NT2/D1 (cell line): ENCODE data around the gene PLA2G2C.

Source experiments
- DNase-seq: peaks from one replicate; pipeline ENCODE4 v3.0.0-alpha.2; 2011; ENCODE audit warnings: low read depth, low spot score
- H3K27me3 ChIP-seq: 2 replicates; pipeline ENCODE4 v1.6.0; 2011; ENCODE audit warnings: mild to moderate bottlenecking; ENCODE audit not compliant: insufficient read length, insufficient read depth
- H3K36me3 ChIP-seq: 2 replicates; pipeline ENCODE4 v1.6.1; 2011; ENCODE audit warnings: mild to moderate bottlenecking, low read length, mixed read lengths; ENCODE audit not compliant: insufficient read depth, insufficient read length
- H3K4me1 ChIP-seq: 2 replicates; pipeline ENCODE4 v1.5.1; 2011; ENCODE audit not compliant: insufficient read depth, insufficient read length
- H3K4me3 ChIP-seq: 2 replicates; pipeline ENCODE4 v1.5.1; 2011; ENCODE audit warnings: low read depth; ENCODE audit not compliant: insufficient read length
- H3K9ac ChIP-seq: 2 replicates; pipeline ENCODE4 v1.6.0; 2011; ENCODE audit warnings: low read depth; ENCODE audit not compliant: insufficient read length
- H3K9me3 ChIP-seq: 2 replicates; pipeline ENCODE4 v1.5.1; 2011; ENCODE audit warnings: mild to moderate bottlenecking, low read length; ENCODE audit not compliant: insufficient read depth
- SUZ12 ChIP-seq: IDR thresholded peaks from 2 replicates; pipeline ENCODE4 v1.6.1; 2011; ENCODE audit not compliant: insufficient read length, insufficient read depth; ENCODE audit errors: extremely low read depth
- YY1 ChIP-seq: IDR thresholded peaks from 2 replicates; pipeline ENCODE4 v1.6.1; 2011; ENCODE audit not compliant: insufficient read length, insufficient read depth
- ZNF274 ChIP-seq: IDR thresholded peaks from 2 replicates; pipeline ENCODE4 v1.6.1; 2011; ENCODE audit warnings: mild to moderate bottlenecking, low read depth, low read length

PLA2G2C gene

DNA sequence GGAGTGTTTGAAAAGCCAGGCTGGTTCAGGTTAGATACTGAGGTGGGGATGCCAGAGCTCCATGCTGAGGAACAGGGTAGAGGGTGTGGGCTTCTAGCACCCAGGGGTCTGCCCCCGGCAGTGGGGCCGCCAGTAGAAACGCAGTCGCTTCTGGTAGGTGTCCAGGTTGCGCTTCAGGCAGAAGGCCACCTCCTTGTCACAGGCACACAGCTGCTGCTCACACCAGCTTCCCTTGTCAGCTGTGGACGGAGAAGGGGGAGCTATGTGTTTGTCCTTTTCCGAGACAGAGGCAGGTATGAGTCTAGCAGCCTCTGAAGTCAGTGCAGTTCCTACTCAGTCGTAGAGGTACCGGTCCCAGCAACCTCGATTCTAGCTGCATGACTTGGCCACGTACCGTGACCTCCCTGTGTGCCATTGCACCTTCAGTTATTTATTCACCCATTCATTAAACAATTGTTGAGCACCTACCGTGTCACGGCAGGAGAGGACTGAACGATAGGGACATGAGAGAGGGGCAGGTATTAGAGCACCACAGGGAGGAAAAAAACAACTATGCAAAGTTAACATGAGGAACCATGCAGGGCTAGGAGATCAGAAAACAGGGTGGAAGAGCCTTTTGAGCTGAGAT lies 72.2 kb downstream of the PLA2G2C start:
- H3K9ac ChIP-seq, result no peak overlapping the region
- DNase-seq, result no peak
- H3K4me1 ChIP-seq, result peaks cover 4% of the 10 kb centered on the region
- TF ChIP-seq YY1, result no peak
- no peak for TF ChIP-seq SUZ12
- TF ChIP-seq ZNF274, result no peak
- H3K36me3 ChIP-seq, result no peaks in the 10 kb centered on the region
- H3K4me3 ChIP-seq, result no peak overlapping the region
- no peaks in the 10 kb centered on the region for H3K9me3 ChIP-seq
- no peaks in the 10 kb centered on the region for H3K27me3 ChIP-seq
